ENCODE data around the gene ARHGEF3. TPM values are rescaled to one million over a fixed set of nuclear protein-coding genes. Genes with fewer than 3 reads are reported as not detected.
"Not testable (repeated sequence)": the region's sequence is repeated elsewhere in the genome, so short reads cannot be mapped to it uniquely, and the experiment has no call there.

The ARHGEF3 gene
- total RNA-seq, 1 donor from 2014 or later, result 6.9 TPM

GRCh38 chr3:56724676-56725075, 77.1 kb downstream of the ARHGEF3 start:
- H3K27ac Mint-ChIP-seq (ENCODE audit: unreplicated experiment), result no peak overlapping the region
- H3K36me3 Mint-ChIP-seq (ENCODE audit: low read depth), result peaks cover 7% of the 10 kb centered on the region
- no peak for DNase-seq (ENCODE audit: low spot score)
- no peak for TF ChIP-seq CTCF (IDR thresholded peaks at IDR 0.05)
- no peaks in the 10 kb centered on the region for H3K4me1 Mint-ChIP-seq (ENCODE audit: low read depth)
- no peaks in the 10 kb centered on the region for H3K27me3 Mint-ChIP-seq (ENCODE audit: low read depth)
- no peak overlapping the region for H3K4me3 Mint-ChIP-seq (ENCODE audit: unreplicated experiment)
- no peaks in the 10 kb centered on the region for H3K9me3 Mint-ChIP-seq (ENCODE audit: low read depth)

- Mint-ChIP-seq H3K36me3 (ENCODE audit: low read depth) (peaks cover 2% of the 10 kb centered on the region), H3K4me3 (ENCODE audit: unreplicated experiment) (no peak overlapping the region), H3K27me3 (ENCODE audit: low read depth) (no peaks in the 10 kb centered on the region), H3K9me3 (ENCODE audit: low read depth) (no peaks in the 10 kb centered on the region), H3K4me1 (ENCODE audit: low read depth) (no peaks in the 10 kb centered on the region), H3K27ac (ENCODE audit: unreplicated experiment) (peak overlapping the region; percentile 13)
- no peak for TF ChIP-seq CTCF (IDR thresholded peaks at IDR 0.05)
- DNase-seq (ENCODE audit: low spot score), result no peak
Observed at GRCh38 chr3:56720849-56721248, 80.9 kb downstream of the ARHGEF3 start.

GRCh38 chr3:56718809-56719208, 82.9 kb downstream of the ARHGEF3 start:
- not testable (repeated sequence) for H3K4me3 Mint-ChIP-seq (ENCODE audit: unreplicated experiment)

GRCh38 chr3:56711344-56711743, 90.4 kb downstream of the ARHGEF3 start:
- DNase-seq (ENCODE audit: low spot score), result no peak
- H3K36me3 Mint-ChIP-seq (ENCODE audit: low read depth), result peaks cover 4% of the 10 kb centered on the region
- H3K27me3 Mint-ChIP-seq (ENCODE audit: low read depth), result no peaks in the 10 kb centered on the region
- H3K27ac Mint-ChIP-seq (ENCODE audit: unreplicated experiment), result no peak overlapping the region
- H3K4me3 Mint-ChIP-seq (ENCODE audit: unreplicated experiment), result no peak overlapping the region
- H3K9me3 Mint-ChIP-seq (ENCODE audit: low read depth), result peaks cover 11% of the 10 kb centered on the region
- H3K4me1 Mint-ChIP-seq (ENCODE audit: low read depth), result no peaks in the 10 kb centered on the region
- no peak for TF ChIP-seq CTCF (IDR thresholded peaks at IDR 0.05)

More at GRCh38 chr3:56718809-56719208, 82.9 kb downstream of the ARHGEF3 start:
- not testable (repeated sequence) for DNase-seq (ENCODE audit: low spot score); H3K4me1 Mint-ChIP-seq (ENCODE audit: low read depth); H3K36me3 Mint-ChIP-seq (ENCODE audit: low read depth); H3K27ac Mint-ChIP-seq (ENCODE audit: unreplicated experiment); H3K27me3 Mint-ChIP-seq (ENCODE audit: low read depth); H3K9me3 Mint-ChIP-seq (ENCODE audit: low read depth)

GRCh38 chr3:56707412-56707811, 94.3 kb downstream of the ARHGEF3 start:
- not testable (repeated sequence) for H3K4me1 Mint-ChIP-seq (ENCODE audit: low read depth); H3K27me3 Mint-ChIP-seq (ENCODE audit: low read depth); DNase-seq (ENCODE audit: low spot score); H3K27ac Mint-ChIP-seq (ENCODE audit: unreplicated experiment); H3K4me3 Mint-ChIP-seq (ENCODE audit: unreplicated experiment); H3K36me3 Mint-ChIP-seq (ENCODE audit: low read depth)
- peaks cover 11% of the 10 kb centered on the region for H3K9me3 Mint-ChIP-seq (ENCODE audit: low read depth)
- peak; percentile 29 for TF ChIP-seq CTCF (IDR thresholded peaks at IDR 0.05)

GRCh38 chr3:56706629-56707028, 95.1 kb downstream of the ARHGEF3 start:
- Mint-ChIP-seq H3K36me3 (ENCODE audit: low read depth) (peaks cover 3% of the 10 kb centered on the region), H3K27ac (ENCODE audit: unreplicated experiment) (no peak overlapping the region), H3K27me3 (ENCODE audit: low read depth) (no peaks in the 10 kb centered on the region), H3K4me3 (ENCODE audit: unreplicated experiment) (no peak overlapping the region), H3K9me3 (ENCODE audit: low read depth) (peaks cover 11% of the 10 kb centered on the region), H3K4me1 (ENCODE audit: low read depth) (no peaks in the 10 kb centered on the region)
- TF ChIP-seq CTCF (IDR thresholded peaks at IDR 0.05), result no peak
- no peak for DNase-seq (ENCODE audit: low spot score)
